ENCODE results near the gene TRIM71.
"Not testable (repeated sequence)": the region's sequence is repeated elsewhere in the genome, so short reads cannot be mapped to it uniquely, and the experiment has no call there.

Gene TRIM71

GRCh38 chr3:32909999-32910398, 92.2 kb downstream of the TRIM71 start:
- no peak for TF ChIP-seq POLR2A (IDR thresholded peaks at IDR 0.05; ENCODE audit: low read depth, low read length)
- no peak for FAIRE-seq
- DNase-seq (ENCODE audit: insufficient read length, low spot score), result no peak

GRCh38 chr3:32910954-32911353, 93.2 kb downstream of the TRIM71 start:
- FAIRE-seq, result no peak
- TF ChIP-seq POLR2A (IDR thresholded peaks at IDR 0.05; ENCODE audit: low read depth, low read length), result no peak
- DNase-seq (ENCODE audit: insufficient read length, low spot score), result no peak

- TF ChIP-seq POLR2A (IDR thresholded peaks at IDR 0.05; ENCODE audit: low read depth, low read length), result no peak
- DNase-seq (ENCODE audit: insufficient read length, low spot score) (no peak), FAIRE-seq (no peak)
Measured at GRCh38 chr3:32912046-32912445, 94.2 kb downstream of the TRIM71 start.

- FAIRE-seq (no peak), DNase-seq (ENCODE audit: insufficient read length, low spot score) (no peak)
- no peak for TF ChIP-seq POLR2A (IDR thresholded peaks at IDR 0.05; ENCODE audit: low read depth, low read length)
Measured at GRCh38 chr3:32913790-32914446, 96.1 kb downstream of the TRIM71 start.

GRCh38 chr3:32919920-32920319, 102.1 kb downstream of the TRIM71 start:
- no peak for FAIRE-seq
- TF ChIP-seq POLR2A (IDR thresholded peaks at IDR 0.05; ENCODE audit: low read depth, low read length), result no peak
- DNase-seq (ENCODE audit: insufficient read length, low spot score), result no peak

- DNase-seq (ENCODE audit: insufficient read length, low spot score) (no peak), FAIRE-seq (no peak)
- TF ChIP-seq POLR2A (IDR thresholded peaks at IDR 0.05; ENCODE audit: low read depth, low read length), result no peak
Measured at GRCh38 chr3:32922078-32922477, 104.3 kb downstream of the TRIM71 start.

- TF ChIP-seq POLR2A (IDR thresholded peaks at IDR 0.05; ENCODE audit: low read depth, low read length), result no peak
- FAIRE-seq (no peak), DNase-seq (ENCODE audit: insufficient read length, low spot score) (no peak)
Measured at GRCh38 chr3:32930161-32930560, 112.4 kb downstream of the TRIM71 start.

- not testable (repeated sequence) for DNase-seq (ENCODE audit: insufficient read length, low spot score); FAIRE-seq
Measured at GRCh38 chr3:32931273-32931672, 113.5 kb downstream of the TRIM71 start.

- DNase-seq (ENCODE audit: insufficient read length, low spot score) (no peak), FAIRE-seq (no peak)
- no peak for TF ChIP-seq POLR2A (IDR thresholded peaks at IDR 0.05; ENCODE audit: low read depth, low read length)
Measured at GRCh38 chr3:32934150-32934742, 116.4 kb downstream of the TRIM71 start.

- no peak for FAIRE-seq
- no peak for DNase-seq (ENCODE audit: insufficient read length, low spot score)
- TF ChIP-seq POLR2A (IDR thresholded peaks at IDR 0.05; ENCODE audit: low read depth, low read length), result no peak
Measured at GRCh38 chr3:32937331-32937730, 119.5 kb downstream of the TRIM71 start.

GRCh38 chr3:32939531-32940284, 121.9 kb downstream of the TRIM71 start:
- not testable (repeated sequence) for FAIRE-seq

GRCh38 chr3:32940726-32941125, 122.9 kb downstream of the TRIM71 start:
- FAIRE-seq, result no peak
- DNase-seq (ENCODE audit: insufficient read length, low spot score), result no peak
- no peak for TF ChIP-seq POLR2A (IDR thresholded peaks at IDR 0.05; ENCODE audit: low read depth, low read length)

More at GRCh38 chr3:32939531-32940284, 121.9 kb downstream of the TRIM71 start:
- DNase-seq (ENCODE audit: insufficient read length, low spot score), result not testable (repeated sequence)

GRCh38 chr3:32945136-32945535, 127.3 kb downstream of the TRIM71 start:
- no peak for DNase-seq (ENCODE audit: insufficient read length, low spot score)
- FAIRE-seq, result no peak
- no peak for TF ChIP-seq POLR2A (IDR thresholded peaks at IDR 0.05; ENCODE audit: low read depth, low read length)

- not testable (repeated sequence) for FAIRE-seq; DNase-seq (ENCODE audit: insufficient read length, low spot score)
Measured at GRCh38 chr3:32945598-32945997, 127.8 kb downstream of the TRIM71 start.

All from H54 (cell line).